GM11168 (cell line): ENCODE measurements around the gene NTRK2.
"Not testable (repeated sequence)": the region's sequence is repeated elsewhere in the genome, so short reads cannot be mapped to it uniquely, and the experiment has no call there.

Experiments used
- in situ Hi-C: fragments of 300-500 bp; cut with MboI; formaldehyde crosslinking; loops from one replicate; pipeline ENCODE4 v1.12.0; 2022; ENCODE audit warnings: low sequenced_read_pairs; ENCODE audit not compliant: unreplicated experiment

The NTRK2 gene

DNA sequence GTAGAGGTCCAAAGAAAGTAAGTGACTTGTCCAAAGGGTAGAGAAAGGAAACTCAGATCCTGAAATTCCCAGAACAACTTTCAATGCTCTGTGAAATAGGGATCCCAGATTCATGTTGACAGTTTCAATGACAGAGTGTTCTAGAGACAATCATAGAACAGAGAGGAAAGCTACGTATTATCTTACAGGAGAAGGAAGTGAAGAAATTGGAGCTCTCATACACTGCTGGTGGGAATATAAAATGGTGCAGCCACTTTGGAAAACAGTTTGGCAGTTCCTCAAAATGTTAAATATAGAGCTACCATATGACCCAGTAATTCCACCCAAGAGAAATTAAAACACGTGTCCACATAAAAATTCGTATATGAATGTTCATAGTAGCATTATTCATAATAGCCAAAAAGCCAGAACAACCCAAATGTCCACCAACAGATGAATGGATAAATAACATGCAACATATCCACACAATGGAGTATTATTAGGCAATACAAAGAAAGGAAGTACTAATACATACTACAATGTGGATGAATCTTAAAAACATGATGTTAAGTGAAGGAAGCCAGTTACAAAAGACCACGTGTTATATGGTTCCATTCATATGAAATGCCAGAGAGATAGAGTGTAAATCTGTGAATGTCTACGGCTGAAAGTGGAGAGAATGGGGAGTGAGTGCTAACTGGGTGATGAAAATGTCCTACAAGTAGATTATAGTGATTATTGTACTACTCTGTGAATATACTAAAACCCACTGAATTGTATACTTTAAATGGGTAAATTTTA lies 197.1 kb downstream of the NTRK2 start:
- in situ Hi-C loops, result no loop called here

DNA sequence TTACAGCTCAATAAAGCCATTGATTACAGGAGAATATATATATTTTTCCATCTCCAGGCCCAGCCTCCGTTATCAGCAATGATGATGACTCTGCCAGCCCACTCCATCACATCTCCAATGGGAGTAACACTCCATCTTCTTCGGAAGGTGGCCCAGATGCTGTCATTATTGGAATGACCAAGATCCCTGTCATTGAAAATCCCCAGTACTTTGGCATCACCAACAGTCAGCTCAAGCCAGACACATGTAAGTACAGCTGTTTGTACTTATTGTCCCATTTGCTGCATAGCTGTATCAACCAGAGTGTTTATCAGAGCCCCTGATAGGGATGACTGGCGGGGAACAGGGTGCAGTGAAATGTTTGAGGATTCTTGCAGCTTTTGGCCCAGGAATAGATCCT lies 197.7 kb downstream of the NTRK2 start:
- in situ Hi-C loops, result no loop called here

DNA sequence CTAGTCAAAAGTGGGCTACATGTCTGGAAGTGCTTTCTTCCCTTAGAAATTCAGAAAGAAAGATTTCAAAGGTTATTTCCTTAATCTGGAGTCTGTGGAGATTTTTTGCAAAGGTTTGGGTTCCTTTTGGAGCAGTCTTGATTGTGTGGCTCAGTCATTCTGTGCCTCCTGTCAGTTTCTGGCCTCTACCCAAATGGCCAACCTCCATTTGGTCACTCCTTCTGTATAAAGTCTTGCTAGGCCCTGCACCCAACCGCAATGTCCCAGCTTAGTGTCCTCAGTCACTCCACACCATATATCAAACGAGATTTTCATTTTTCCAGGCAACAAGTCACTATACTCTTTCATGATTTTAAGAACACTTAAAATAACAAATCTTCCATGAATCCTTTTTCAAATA lies 199.6 kb downstream of the NTRK2 start:
- in situ Hi-C loops, result no loop called here

DNA sequence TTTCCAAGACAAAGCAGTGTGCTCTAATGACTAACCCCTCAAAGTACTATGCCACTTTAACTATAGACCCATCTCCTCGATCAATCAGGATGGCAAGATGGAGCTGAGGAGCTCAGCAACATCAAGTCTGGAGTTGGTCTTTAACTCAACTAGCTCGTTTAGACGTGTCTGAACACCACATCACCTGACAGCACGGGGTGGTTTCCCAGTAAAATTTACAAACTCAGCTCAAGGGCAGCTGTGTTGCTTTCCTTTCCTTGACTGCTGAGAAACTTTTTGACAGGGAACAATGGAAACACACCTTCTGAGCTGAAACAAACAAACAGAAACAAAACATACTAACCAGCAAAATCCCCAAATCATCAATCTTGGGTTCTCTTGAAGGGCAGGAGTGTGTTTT lies 202.5 kb downstream of the NTRK2 start:
- in situ Hi-C loops, result no loop called here

DNA sequence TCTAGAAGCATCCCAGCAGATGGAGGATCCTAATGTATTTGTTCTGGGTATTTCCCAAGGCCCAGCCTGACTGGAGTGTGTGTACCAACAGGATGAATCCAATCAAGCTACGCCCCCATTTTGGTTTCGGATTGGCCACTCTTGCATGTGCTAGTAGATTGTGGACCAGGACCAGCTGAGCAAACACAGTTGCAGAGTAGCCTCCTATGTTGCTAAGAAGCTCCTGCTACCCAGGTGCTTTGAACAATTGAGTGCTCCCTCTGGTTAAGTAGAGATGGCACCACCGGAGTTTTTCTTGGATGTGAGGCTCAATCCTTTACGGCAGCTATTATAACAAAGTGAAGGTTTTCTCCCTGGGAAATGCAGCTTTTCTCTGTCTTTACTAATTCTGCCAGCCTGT lies 204.5 kb downstream of the NTRK2 start:
- in situ Hi-C loops, result no loop called here

DNA sequence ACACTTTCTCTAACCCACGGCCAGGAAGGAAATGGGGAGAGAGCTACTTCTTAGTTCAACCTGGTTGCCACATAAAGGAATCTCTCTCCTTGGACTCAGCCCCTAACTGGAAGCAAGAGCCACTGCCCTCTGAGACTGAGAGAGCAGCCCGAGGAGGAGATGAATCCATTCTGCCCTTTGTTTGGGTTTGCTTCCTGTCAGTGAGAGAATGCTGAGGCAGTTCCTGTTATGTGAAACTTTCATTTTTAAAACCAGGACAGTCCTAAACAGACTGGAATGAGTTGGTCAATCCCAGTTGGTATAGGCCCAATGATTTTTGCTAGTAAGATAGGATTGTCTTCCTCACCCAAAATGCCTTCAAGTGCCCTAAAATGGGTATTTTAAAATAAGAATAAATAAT lies 205.1 kb downstream of the NTRK2 start:
- in situ Hi-C loops, result no loop called here

DNA sequence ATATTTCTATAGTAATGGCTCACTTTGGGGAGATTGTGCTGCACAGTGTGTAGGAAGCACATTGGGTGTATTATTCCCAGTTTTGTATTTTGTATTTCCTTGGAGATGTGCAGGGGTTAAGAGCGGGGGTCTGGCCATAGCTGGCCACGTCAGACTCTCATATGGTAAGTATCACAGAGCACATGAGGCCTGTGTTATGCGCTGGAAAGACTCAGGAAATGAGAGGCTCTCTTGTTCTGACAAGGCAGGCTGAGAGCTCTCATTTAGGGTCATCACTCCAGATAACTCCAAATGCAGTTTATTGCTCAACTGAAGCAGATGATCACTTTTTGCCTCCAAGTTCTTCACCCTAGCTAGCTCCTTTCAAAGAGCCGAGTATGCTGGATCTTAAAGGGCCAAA lies 205.7 kb downstream of the NTRK2 start:
- in situ Hi-C loops, result no loop called here

DNA sequence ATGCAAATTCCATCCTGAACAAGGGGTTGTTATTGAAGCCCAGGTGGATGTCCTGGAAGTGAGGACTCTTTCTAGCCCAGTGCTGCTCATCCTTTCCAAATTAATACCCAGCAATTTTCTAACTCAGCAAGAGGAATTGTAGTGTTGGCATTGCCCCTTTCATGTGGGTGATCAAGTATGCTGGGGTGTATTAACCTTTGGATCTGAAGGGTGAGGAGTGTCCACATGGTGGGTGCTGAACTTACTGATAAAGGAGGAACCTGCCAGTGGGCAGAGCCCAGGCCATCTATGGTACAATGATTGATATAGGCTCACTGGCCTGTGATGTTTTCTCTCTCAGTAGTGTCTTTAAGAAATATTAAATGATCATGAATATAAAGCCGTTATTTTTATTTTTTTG lies 210.1 kb downstream of the NTRK2 start:
- in situ Hi-C loops, result no loop called here

DNA sequence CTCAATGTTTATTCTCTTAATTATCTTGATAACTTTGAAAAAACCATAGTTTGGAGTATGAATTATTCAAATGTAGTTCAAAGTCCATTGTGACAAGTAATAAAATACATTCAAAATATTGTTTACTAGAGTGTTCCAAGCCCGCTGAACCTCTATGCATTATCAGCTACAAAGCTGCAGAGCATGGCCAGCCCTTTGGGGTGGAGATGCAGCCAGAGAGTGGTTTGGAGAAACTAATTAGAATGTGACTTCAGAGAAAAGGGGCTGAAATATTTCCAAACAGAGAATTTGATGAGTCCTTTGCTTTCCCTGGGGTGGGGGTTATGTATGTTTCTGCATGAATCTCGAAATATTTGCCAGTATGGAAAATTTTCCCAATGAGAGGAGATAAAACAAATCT lies 211.3 kb downstream of the NTRK2 start:
- in situ Hi-C loops, result no loop called here

DNA sequence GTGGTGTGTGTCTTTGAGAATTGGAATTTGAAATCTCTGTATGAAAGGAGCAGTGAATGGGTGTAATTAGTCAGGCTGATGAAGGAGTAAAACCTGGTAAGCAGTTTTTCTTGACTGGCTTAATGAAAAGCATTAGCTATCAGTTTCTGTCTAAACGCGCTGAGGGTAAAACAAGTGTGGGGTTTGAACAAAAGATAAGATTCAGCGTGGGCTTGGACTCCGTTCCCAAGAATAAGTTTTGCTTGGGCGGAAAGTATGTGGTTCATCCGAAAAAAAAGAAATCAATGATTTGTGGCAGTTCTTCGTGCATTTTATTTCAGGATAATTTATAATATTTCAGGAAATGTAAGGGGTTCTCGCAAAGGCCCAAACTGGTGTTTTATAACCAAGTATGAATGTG lies 217.3 kb downstream of the NTRK2 start:
- in situ Hi-C loops, result no loop called here

DNA sequence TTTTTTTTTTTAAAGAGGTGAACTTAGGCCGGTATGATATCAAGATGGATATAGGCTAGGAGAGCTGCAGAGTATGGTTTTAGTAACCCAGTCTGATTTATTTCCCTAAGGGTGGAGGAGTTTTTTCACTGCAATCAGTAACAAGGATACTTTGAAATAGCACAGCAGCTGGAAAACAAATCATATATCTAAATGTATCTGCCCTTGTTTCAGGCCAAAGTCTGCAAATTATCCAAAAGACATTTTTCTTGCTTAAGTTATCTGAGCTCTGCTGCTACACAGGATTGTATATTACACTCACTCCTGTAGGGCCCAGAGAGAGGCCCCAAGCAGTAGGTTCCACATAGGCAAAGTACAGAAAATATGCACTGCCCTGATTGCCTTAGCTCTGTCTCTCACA lies 222.4 kb downstream of the NTRK2 start:
- in situ Hi-C loops, result no loop called here

DNA sequence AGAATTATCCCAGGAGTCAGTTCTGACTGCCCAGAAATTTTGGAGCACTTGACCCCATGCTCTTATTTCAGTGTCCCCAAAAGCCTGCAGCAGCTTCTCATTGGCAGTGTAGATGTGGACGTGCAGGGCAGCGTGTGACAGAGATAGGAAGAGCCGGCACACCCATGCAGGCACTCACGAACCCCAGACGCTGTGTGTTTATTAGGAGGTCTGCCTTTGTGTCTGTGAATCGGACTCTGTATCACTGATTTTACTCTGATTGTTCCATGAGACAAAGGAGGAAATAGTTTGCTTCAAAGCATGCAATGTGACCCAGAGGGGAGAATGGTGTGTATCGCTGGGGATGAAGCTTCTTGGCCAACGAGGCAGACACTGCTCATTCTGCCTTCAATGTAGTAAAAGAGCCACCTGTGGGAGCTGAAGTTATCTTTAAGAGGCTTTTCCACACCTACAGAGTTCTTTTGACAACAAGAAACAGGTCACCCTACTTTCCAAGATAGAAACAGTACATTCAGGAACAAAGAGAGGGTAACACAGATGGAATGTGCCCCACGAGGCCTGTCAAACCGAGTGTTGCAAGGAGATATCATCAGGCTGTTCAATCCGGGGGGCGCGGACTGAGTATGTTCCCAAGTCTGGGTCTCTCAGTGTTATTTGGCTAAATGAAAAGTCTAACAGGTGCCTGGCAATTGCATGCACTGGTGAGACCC lies 224.0 kb downstream of the NTRK2 start:
- in situ Hi-C loops, result no loop called here

DNA sequence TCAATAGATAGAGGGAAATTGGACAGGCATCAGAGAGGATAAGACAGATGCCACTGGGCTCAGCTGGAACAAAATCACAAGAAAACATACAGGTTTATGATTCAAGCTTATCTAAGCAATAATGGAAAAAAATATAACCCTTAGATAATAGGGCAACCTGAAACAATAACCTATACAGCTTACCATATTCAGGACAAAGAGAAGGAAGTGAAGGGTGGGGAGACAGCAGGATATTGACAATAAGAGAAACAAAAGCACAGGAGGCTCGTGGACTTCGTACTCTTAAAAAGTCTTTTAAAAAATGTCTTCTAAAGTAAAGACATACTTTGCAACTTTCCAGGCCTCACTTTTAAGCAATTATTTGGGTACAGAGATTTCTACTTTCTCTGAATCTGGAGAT lies 225.3 kb downstream of the NTRK2 start:
- in situ Hi-C loops, result no loop called here

DNA sequence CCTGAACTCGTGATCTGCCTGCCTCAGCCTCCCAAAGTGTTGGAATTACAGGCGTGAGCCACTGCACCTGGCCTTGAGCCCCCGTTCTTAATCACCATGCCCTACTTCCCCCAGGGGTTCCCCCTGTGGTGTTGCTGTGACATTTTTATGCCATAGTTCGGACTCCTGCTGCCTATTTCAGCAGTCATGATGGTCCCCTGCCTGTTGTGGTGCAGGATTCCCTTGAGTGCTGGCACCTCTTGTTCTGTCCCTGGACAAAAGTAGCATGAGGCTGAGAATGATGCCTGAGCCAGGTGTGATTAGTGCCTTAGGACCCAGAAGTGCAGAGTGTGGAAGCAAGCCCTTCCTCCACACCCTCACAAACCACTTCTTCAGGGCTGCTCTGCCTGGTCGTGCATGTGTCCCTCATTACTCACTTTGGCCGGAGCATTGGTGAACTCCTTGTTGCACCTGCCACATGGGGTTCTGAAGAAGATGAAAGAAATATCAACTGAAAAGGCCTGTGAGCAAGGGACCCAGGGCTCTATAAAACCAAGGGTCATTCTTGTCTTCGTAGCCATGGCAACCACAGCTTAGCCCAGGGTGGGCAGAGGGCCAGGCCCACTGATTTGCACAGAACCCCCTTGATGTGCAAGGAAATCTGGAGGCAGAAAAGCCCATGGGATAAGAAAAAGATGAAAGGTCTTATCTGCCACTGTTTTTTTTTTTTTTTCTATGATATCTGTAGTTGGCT lies 228.0 kb downstream of the NTRK2 start:
- in situ Hi-C loops, result no loop called here

DNA sequence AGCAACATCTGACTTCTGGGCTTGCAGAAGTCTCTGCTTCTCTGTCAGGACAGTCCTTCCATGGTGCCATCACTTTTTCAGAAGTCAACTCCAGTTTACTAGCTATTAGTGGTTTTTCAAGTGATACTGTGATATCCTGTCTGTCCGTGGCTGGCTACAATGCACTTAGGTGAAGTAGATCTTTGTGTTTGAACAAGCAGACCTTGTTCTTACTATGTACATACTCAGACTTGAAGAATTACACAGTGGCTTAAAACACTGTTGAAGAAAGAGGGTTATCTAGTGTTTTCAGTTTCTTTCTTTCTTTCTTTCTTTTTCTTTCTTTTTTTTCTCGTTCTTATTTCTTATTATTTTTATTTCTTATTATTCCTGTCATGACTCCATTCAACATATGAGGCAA lies 228.7 kb downstream of the NTRK2 start:
- in situ Hi-C loops, result no loop called here

DNA sequence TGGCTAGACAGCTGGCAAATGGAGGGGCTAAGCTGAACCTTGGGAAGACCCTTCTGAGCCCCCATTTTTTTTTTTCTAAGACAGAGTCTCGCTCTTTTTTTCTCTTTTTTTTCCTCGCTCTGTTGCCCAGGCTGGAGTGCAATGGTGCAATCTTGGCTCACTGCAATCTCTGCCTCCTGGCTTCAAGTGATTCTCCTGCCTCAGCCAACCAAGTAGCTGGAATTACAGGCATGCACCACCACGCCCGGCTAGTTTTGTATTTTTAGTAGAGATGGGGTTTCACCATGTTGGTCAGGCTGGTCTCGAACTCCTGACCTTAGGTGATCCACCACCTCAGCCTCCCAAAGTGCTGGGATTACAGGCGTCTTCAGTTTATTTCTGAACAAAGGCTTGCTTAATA lies 229.1 kb downstream of the NTRK2 start:
- in situ Hi-C loops, result not testable (repeated sequence)

DNA sequence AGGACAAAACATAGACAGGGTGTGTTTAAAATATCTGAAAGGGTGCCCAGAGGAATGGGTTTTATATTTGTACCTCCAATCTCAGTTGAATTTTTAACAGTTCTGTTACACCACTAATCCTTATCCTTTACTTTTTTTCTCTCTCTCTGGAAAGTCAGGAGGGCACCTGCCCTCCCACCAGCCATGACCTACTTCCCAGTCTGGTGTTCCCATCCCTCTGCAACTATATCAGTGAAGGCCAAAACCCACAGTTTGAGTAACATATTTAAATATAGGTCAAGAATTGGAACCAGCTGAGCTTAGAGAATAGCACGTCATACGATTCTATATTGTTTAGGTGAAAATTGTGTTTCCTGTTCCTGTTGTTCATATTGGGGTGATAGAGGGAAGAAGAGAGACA lies 229.8 kb downstream of the NTRK2 start:
- in situ Hi-C loops, result no loop called here

DNA sequence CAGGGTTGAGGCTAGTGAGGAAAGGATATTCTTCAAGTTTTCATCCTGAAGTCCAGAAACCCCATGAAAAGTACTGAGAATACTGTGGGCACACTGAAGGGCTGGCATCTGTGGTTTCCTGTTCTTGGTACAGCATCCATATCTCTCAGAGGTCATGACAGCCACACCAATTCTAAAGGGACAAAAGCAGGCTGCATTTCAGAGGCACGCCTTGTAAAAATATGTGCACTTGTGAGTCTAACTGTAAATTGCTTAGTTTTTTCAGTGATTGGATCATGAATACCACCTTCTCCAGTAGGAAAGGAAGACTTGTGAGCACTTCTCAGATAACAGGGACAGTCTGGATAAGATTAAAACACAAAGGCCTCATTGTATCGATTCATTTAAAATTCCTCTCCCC lies 230.9 kb downstream of the NTRK2 start:
- in situ Hi-C loops, result no loop called here

DNA sequence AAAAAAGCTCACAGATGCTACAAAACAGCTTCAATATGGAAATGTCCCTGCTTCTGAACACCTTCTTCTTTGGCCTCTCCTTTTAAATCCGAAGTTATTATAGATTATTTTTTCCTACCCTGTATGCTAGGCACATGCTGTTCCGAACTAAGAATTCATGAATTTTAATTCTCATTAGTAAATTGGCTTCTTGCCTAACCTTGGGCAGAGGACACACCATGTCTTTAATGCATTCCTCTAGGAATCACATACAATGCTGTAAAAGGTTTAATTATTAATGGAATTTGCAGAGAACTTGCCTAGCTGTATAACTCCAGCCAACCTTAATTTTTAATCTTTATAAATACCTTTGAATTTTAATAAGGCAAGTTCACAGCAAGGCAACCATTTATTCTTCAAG lies 234.4 kb downstream of the NTRK2 start:
- in situ Hi-C loops, result no loop called here

DNA sequence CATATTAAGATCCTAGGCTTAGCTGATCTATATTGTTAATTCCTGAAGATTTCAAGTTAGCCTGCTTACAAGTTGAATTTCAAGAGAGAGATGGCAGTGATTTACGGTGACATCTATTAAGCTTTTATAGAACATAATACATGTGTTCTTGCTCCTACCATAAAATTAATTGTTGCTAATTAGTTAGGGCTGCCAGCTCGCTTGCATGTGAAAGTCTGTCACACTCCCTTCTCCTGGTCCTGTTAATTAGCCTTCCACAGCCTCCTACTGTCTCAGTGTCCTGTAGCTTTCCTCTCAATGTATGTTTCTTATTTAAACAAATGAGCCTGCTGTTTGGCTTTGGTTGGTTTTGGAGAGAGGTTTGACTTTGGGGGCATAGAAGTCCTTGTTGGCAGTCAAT lies 247.2 kb downstream of the NTRK2 start:
- in situ Hi-C loops, result no loop called here

DNA sequence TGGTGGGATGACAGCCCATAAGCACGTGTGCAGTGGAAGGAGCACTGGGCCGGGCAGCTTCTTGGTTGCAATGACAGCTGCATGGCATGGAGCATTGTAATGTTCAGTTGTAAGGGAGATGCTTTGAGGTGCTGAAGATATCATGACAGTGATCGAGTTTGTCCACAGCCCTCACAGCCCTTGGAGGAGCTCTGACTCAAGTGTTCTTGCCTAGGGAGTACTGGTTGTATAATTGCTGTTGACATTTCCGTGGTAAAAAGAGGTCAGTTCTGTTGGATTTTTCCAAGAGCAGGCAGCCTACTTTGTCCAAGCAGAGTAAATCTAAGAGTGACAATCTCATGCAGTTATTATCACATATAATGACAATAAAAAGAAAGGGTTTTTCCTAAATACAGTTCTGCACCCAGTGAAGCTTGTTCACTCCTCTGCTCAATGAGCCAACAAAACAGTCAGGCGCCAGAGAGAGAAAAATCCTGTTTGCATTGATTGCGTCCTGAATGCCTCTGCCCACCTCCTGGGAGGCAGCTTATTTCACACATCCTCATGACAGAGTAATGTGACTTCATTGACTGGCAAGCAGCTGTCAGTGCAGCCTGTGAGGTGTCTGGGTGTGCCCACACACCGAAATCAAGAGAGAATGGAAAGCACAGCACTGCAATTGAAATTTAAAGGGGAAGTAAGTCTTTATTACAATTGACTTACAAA lies 248.0 kb downstream of the NTRK2 start:
- in situ Hi-C loops, result no loop called here
